ENCODE data around the gene RAB9A. TPM values are rescaled to one million over a fixed set of nuclear protein-coding genes. Genes with fewer than 3 reads are reported as not detected.
A peak's percentile ranks its signal among the peaks of the same experiment; 100 is the strongest.

The RAB9A gene
- polyA plus RNA-seq, 6 donors from 2014 or later: 15.7 to 28.1 (median 20.1) TPM

DNA sequence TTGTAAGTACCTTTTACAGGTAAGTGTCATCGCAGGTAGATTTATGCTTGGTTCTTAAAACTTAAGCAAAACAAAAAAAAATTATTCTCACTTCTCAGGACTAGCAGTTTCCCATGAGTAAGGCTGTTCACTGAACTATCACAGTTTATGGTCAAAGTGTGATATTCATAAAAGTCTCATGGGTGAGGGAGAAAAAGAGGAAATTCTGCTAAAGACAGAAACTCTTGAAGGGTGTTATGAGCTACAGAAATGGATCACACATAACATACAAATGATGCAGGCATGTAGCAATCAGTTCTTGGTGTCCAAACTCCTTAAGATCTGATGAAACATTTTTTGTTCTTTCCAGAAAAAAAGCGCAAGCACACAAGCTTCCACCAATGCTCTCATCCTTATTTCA lies 8.5 kb downstream of the RAB9A start:
- Mint-ChIP-seq H3K27me3 (peaks cover 0 to 7% (median 0%) of the 10 kb centered on the region in 3 donors), H3K36me3 (peaks cover 0 to 6% of the 10 kb centered on the region in 2 donors), H3K4me3 (peak overlapping the region; percentile 15 to 69 (median 35)), H3K9me3 (no peaks in the 10 kb centered on the region), H3K27ac (peak overlapping the region in 5 of 6 donors; percentile 25 to 71 (median 65)), H3K4me1 (peaks cover 56 to 82% (median 60%) of the 10 kb centered on the region in 3 donors)
- DNase-seq (peak; percentile 44), ATAC-seq (ENCODE audit: low read depth in 2 of 2) (peak; percentile 77 to 78)

DNA sequence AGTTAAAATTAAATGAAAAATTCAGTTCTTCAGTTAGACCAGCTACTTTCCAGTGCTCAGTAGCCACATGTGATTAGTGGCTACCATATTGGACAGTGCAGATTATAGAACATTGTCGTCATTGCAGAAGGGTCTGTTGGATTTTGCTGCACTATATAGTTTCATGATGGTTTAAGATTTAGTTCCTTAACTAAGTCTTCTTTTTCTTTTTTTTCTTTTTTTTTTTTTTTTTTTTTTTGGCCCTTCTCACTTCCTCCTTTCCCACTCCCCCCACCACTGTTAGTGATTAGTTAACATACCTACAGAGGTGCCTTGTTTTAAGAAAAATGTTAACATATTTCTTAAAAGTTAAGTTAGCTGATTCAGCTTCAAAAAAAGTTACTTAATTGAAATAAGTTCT lies 9.0 kb downstream of the RAB9A start:
- Mint-ChIP-seq H3K4me1 (peaks cover 54 to 77% (median 55%) of the 10 kb centered on the region in 3 donors), H3K36me3 (peaks cover 0 to 7% of the 10 kb centered on the region in 2 donors), H3K4me3 (peak overlapping the region; percentile 15 to 74 (median 34))

DNA sequence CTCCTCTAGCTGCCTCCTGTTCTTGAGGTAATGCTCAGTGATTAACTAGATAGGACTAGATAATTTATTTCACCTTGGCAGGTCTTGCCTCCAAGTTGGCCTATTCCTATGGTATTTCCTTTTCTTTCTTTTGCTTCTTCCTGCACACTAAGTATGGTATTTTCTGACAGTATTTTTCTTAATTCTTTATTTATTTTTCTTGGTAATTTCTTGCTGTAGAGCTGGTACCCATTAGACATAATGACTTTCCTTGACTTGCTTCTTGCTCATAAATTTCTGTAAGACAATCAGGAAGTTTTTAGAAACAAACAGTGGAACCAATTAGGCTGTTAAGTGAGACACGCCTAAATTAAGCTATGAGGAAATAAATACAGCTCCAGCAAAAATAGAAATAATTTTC lies 9.5 kb downstream of the RAB9A start:
- peak overlapping the region in 1 of 6 donors; percentile 41 for H3K27ac Mint-ChIP-seq
- peaks cover 49 to 72% (median 50%) of the 10 kb centered on the region in 3 donors for H3K4me1 Mint-ChIP-seq
- H3K4me3 Mint-ChIP-seq: peak overlapping the region in 5 of 8 donors; percentile 15 to 69 (median 36)
- no peaks in the 10 kb centered on the region for H3K9me3 Mint-ChIP-seq
- peaks cover 0 to 9% (median 0%) of the 10 kb centered on the region in 3 donors for H3K27me3 Mint-ChIP-seq
- H3K36me3 Mint-ChIP-seq: peaks cover 0 to 7% of the 10 kb centered on the region in 2 donors
- DNase-seq: no peak
- peak in 1 of 2 donors; percentile 5 for ATAC-seq (ENCODE audit: low read depth in 2 of 2)

More for the DNA sequence above, 9.0 kb downstream of the RAB9A start:
- H3K27me3 Mint-ChIP-seq: peaks cover 0 to 9% (median 0%) of the 10 kb centered on the region in 3 donors
- no peaks in the 10 kb centered on the region for H3K9me3 Mint-ChIP-seq
- DNase-seq: peak; percentile 35
- peak; percentile 54 to 67 for ATAC-seq (ENCODE audit: low read depth in 2 of 2)
- peak overlapping the region in 4 of 6 donors; percentile 25 to 71 (median 68) for H3K27ac Mint-ChIP-seq

DNA sequence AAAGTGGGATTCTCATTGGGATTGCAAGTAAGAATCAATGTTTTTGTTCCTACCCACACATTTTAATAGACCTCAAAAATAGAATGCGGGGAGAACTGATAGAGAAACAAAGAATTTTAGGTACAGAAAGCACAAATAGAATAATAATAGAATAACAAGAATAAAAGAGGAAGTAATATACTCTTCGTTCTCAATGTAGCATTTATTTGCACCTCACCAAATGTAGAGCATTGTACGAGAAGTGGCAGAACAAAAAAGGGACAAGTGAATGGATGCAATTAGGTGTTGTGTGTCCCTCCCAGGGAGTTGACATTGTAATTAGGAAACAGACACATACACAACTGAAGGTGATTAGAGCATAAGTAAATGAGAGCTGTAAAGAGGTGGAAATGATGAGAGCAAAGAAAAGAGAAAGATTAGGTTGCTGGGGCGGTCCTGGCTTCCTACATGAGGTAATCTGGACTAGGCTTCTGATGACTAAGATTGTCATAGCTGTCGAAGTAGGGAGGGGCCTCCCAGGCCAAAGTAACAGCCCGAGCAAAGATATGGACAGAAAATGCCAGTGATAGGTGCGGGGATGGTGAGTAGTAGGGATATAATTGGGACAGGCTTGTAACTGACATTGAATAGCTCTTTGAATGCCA lies 10.4 kb downstream of the RAB9A start:
- peaks cover 0 to 9% (median 0%) of the 10 kb centered on the region in 3 donors for H3K27me3 Mint-ChIP-seq
- DNase-seq (no peak), ATAC-seq (ENCODE audit: low read depth in 2 of 2) (no peak)
- peaks cover 0 to 7% of the 10 kb centered on the region in 2 donors for H3K36me3 Mint-ChIP-seq
- H3K4me3 Mint-ChIP-seq: peak overlapping the region in 6 of 8 donors; percentile 27 to 69 (median 52)
- H3K4me1 Mint-ChIP-seq: peaks cover 46 to 67% (median 46%) of the 10 kb centered on the region in 3 donors
- no peaks in the 10 kb centered on the region for H3K9me3 Mint-ChIP-seq
- H3K27ac Mint-ChIP-seq: peak overlapping the region in 1 of 6 donors; percentile 54

DNA sequence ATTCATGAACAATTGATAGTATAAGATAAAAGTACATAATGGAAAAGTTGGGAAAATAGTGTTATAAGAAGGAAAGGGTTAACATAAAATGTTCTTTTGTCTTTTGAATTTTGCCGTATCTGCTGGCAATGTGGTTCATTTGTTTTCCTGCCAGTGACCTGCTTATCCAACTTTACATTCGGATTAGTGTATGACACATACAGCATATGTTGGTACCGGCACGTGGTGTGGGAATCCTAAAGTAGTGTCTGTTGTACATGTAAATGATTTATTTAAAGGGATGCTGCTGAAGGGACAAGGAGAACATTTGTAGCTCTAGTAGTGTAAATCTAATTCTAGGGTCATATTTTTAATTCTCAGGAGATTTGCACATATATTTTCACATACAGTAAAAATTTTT lies 11.5 kb downstream of the RAB9A start:
- H3K36me3 Mint-ChIP-seq: peaks cover 0 to 7% of the 10 kb centered on the region in 2 donors
- peaks cover 0 to 9% (median 0%) of the 10 kb centered on the region in 3 donors for H3K27me3 Mint-ChIP-seq
- peaks cover 39 to 59% (median 40%) of the 10 kb centered on the region in 3 donors for H3K4me1 Mint-ChIP-seq
- H3K4me3 Mint-ChIP-seq: no peak overlapping the region
- H3K9me3 Mint-ChIP-seq: no peaks in the 10 kb centered on the region
- ATAC-seq (ENCODE audit: low read depth in 2 of 2) (no peak), DNase-seq (no peak)
- no peak overlapping the region for H3K27ac Mint-ChIP-seq

DNA sequence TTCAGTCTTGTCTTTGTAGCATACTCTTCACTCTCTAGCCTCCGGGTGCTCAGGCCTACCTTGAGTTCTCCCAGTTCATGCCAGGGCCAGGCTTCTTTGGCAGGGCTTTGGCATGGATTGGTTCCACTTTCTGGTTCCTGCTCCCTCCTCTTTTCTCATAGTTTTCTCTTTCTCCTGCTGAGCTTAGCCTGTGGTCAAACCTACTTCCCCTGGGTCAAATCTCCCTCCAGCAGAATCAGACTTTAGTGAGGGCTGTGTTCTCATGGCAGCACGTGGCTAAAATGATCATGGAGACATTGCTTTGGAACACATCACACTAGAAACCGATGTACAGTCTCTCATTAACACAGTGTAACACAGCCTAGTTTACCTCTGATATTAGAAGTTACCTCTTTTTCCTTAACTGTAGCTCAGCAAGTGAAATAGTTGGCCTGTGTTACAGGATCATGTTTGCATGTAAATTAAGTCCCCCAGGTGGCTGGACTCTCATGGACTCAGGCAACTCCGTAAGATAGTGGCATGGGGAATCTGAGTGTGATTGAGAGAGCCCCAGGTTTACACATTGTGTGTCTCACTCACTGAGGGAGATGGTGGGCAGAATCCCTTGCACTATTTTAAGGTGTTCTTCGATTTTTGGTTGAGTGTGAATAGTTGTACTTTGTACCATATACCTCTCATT lies 13.3 kb downstream of the RAB9A start:
- ATAC-seq (ENCODE audit: low read depth in 2 of 2) (no peak), DNase-seq (no peak)
- Mint-ChIP-seq H3K4me1 (peaks cover 28 to 45% (median 31%) of the 10 kb centered on the region in 3 donors), H3K9me3 (no peaks in the 10 kb centered on the region), H3K27me3 (peaks cover 0 to 9% (median 0%) of the 10 kb centered on the region in 3 donors), H3K4me3 (peak overlapping the region in 1 of 8 donors; percentile 59), H3K27ac (peak overlapping the region in 4 of 6 donors; percentile 40 to 67 (median 48)), H3K36me3 (peaks cover 0 to 7% of the 10 kb centered on the region in 2 donors)

DNA sequence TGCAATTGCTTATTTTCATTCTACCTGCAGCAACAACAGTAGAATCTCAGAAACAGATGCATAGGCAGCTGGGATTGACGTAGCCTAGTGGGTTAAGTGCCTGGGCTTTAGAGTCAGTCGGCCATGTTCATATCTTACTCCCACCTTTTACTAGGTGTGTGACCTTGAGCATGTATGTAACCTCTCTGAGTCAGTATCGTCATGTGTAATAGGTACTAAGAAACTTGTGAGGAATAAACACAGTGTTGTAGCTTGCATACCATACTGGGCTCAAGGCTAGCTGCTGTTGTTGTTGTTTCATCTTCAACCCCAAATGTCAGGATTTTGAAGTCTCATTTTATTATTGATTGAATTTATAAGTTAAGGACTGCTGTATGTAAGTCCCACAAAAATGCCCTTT lies 14.2 kb downstream of the RAB9A start:
- H3K4me1 Mint-ChIP-seq: peaks cover 28 to 39% (median 30%) of the 10 kb centered on the region in 3 donors
- ATAC-seq (ENCODE audit: low read depth in 2 of 2): no peak
- H3K4me3 Mint-ChIP-seq: no peak overlapping the region
- H3K36me3 Mint-ChIP-seq: peaks cover 5 to 7% of the 10 kb centered on the region in 2 donors
- peaks cover 0 to 9% (median 0%) of the 10 kb centered on the region in 3 donors for H3K27me3 Mint-ChIP-seq
- H3K9me3 Mint-ChIP-seq: no peaks in the 10 kb centered on the region
- H3K27ac Mint-ChIP-seq: peak overlapping the region in 1 of 6 donors; percentile 15
- no peak for DNase-seq

DNA sequence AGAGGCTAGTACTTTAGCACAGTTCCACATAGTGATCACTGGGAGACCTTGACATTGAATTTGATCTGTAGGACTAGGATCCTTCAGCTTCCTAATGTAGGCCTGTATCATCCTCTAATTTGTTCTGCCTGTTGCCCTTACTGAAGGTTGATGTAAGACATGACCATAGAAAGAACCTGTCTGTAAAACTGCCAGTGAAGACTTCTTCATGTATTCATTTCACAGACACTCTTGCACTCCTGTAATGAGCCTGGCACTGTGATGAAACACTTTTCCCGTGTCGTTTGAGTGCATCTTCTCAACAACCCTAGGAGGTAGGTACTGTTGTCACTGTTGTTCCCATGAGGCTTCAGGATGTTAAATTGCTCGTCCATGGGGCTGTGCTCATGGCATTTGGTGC lies 14.7 kb downstream of the RAB9A start:
- Mint-ChIP-seq H3K9me3 (no peaks in the 10 kb centered on the region), H3K4me3 (no peak overlapping the region), H3K36me3 (peaks cover 7 to 9% of the 10 kb centered on the region in 2 donors), H3K4me1 (peaks cover 28 to 34% (median 30%) of the 10 kb centered on the region in 3 donors), H3K27me3 (peaks cover 0 to 9% (median 0%) of the 10 kb centered on the region in 3 donors), H3K27ac (peak overlapping the region in 1 of 6 donors; percentile 15)
- ATAC-seq (ENCODE audit: low read depth in 2 of 2) (no peak), DNase-seq (no peak)

DNA sequence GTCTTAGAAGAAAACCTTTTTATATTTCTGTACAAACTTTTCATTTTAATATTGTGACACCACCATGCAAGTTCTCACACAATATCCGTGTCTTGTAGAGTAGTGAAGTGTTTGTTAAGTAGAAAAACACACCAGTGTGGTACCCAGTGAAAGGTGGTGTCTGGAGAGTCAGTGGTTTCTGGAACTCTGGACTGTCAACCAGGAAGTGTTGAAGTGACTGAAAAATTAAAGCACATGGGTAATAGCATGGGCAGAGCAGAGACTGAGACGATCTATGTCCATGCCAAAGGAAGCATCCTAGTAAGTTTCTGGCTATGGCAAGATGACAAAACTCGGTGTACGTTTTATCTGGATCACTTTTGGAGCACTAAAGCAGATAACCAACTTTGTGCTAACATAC lies 22.2 kb downstream of the RAB9A start:
- Mint-ChIP-seq H3K36me3 (peaks cover 25 to 38% of the 10 kb centered on the region in 2 donors), H3K27ac (no peak overlapping the region), H3K4me3 (no peak overlapping the region), H3K9me3 (no peaks in the 10 kb centered on the region), H3K4me1 (peaks cover 10 to 14% (median 11%) of the 10 kb centered on the region in 3 donors), H3K27me3 (no peaks in the 10 kb centered on the region)
- DNase-seq (no peak), ATAC-seq (ENCODE audit: low read depth in 2 of 2) (no peak)

DNA sequence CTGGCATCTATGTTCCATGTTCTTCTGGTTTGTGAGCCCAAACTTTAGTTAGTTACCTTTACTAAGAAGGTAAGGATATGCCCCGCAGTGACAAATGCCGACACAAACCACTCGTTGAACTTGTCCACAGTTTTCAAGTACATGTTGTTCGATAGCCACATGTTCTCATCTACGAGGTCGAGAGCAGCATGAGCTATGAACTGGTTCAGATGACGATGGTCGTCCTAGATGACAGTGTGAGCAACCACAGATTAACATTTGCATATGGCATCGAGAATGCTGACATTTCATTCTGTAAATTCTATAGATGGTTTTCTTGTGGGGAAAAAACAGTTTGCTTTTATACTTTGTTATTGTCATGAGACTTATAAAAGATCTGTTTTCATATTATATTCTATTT lies 27.5 kb downstream of the RAB9A start:
- H3K27ac Mint-ChIP-seq: no peak overlapping the region

DNA sequence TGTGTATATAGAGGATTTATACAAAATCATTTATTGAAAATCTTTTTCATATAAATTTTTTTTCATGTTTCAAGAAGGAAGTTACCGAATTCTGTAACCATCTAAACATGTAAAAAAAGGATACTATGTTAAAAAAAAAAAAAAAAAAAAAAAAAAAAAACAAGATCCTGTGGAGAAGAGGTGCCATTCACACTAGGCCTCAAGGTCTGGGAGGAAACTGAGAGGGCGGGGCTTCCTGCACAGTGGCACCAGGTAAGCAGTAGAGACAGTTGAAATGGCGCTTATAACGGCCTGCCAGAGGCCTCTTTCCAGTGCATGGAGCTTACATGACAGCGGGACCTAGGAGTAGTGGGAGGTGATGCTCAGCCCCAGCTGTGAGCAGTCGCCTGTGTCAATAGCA lies 28.0 kb downstream of the RAB9A start:
- H3K4me3 Mint-ChIP-seq: no peak overlapping the region
- peaks cover under 1 to 12% (median 6%) of the 10 kb centered on the region in 3 donors for H3K4me1 Mint-ChIP-seq
- H3K27ac Mint-ChIP-seq: no peak overlapping the region
- DNase-seq (no peak), ATAC-seq (ENCODE audit: low read depth in 2 of 2) (no peak)
- H3K36me3 Mint-ChIP-seq: peaks cover 26 to 29% of the 10 kb centered on the region in 2 donors
- no peaks in the 10 kb centered on the region for H3K9me3 Mint-ChIP-seq
- H3K27me3 Mint-ChIP-seq: no peaks in the 10 kb centered on the region

More for the DNA sequence above, 27.5 kb downstream of the RAB9A start:
- Mint-ChIP-seq H3K27me3 (no peaks in the 10 kb centered on the region), H3K9me3 (no peaks in the 10 kb centered on the region), H3K36me3 (peaks cover 29 to 34% of the 10 kb centered on the region in 2 donors), H3K4me3 (no peak overlapping the region), H3K4me1 (peaks cover 5 to 12% (median 6%) of the 10 kb centered on the region in 3 donors)
- no peak for ATAC-seq (ENCODE audit: low read depth in 2 of 2)
- DNase-seq: no peak

DNA sequence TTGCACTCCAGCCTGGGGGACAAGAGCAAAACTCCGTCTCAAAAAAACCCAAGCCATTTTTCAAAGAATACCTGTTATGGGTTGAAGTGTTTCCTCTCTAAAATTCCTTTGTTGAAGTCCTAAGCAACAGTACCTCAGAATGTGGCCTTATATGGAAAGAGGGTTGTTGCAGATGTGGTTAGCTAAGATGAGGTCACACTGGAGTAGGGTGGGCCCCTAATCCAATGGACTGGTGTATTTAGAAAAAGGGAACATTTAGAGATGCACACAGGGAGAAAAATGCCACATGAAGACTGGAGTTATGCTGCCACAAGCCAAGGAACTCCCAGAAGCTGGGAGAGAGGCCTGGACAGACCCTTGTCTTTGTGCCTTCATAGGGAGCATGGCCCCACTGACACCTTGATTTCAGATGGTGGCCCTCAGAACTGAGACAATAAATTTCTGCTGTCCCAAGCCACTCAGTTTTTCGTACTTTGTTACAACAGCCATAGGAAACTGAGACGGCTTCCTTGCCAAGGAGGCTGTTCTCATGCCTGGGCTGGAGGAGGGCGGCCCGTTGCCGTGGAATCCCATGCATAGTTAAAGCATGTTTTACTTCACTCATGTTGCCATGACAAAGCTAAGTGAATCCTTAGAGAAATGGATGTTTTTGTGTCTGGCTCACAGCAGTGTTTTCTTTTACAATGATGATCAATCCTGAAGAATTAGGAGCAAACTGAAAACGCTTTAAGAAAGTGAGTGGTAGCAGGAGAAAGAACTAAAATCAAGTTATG lies 29.0 kb downstream of the RAB9A start:
- peaks cover 5 to 17% (median 16%) of the 10 kb centered on the region in 3 donors for H3K4me1 Mint-ChIP-seq
- H3K27me3 Mint-ChIP-seq: no peaks in the 10 kb centered on the region
- no peak for ATAC-seq (ENCODE audit: low read depth in 2 of 2)
- H3K27ac Mint-ChIP-seq: peak overlapping the region in 1 of 6 donors; percentile 34
- no peak for DNase-seq
- no peaks in the 10 kb centered on the region for H3K9me3 Mint-ChIP-seq
- peaks cover 27 to 28% of the 10 kb centered on the region in 2 donors for H3K36me3 Mint-ChIP-seq
- H3K4me3 Mint-ChIP-seq: peak overlapping the region in 1 of 8 donors; percentile 73
